ENCODE measurements around the gene TBCK.
"Not testable (repeated sequence)": the region's sequence is repeated elsewhere in the genome, so short reads cannot be mapped to it uniquely, and the experiment has no call there.

TBCK gene

DNA sequence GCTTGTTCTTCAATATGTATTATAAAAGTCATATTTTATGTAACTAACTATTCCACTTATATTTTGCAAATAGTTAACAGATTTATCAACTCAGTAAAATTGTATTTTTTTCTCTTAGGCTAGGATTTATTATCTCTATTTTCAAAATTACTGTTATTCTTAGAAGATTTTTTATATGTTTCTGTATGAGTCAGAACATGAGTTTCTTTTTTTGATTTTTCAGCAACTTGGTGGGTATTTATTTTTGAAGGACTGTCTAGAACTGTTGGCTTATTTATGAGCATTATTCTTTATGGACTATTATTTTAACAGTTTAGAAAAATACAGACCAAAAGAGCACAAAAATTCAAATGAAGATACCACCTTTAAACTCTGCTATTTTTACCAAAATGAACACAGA lies 7.1 kb upstream of the TBCK start:
- no peak for FAIRE-seq
- TF ChIP-seq CTCF (IDR thresholded peaks at IDR 0.05; ENCODE audit: insufficient read depth, missing control alignments) = no peak
- DNase-seq (ENCODE audit: insufficient read length, low spot score) = no peak

- not testable (repeated sequence) for DNase-seq (ENCODE audit: insufficient read length, low spot score)
Measured at GRCh38 chr4:106321814-106322213, 5.8 kb upstream of the TBCK start.

DNA sequence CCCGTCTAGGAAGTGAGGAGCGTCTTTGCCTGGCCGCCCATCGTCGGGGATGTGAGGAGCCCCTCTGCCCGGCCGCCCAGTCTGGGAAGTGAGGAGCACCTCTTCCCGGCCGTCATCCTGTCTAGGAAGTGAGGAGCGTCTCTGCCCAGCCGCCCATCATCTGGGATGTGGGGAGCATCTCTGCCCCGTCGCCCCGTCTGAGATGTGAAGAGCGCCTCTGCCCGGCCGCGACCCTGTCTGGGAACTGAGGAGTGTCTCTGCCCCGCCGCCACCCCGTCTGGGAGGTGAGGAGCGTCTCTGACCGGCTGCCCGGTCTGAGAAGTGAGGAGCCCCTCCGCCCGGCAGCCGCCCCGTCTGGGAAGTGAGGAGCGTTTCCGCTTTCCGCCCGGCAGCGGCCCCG lies 5.2 kb upstream of the TBCK start:
- not testable (repeated sequence) for DNase-seq (ENCODE audit: insufficient read length, low spot score); FAIRE-seq

More at GRCh38 chr4:106321814-106322213, 5.8 kb upstream of the TBCK start:
- FAIRE-seq = not testable (repeated sequence)

GRCh38 chr4:106320235-106320634 lies 4.2 kb upstream of the TBCK start:
- TF ChIP-seq CTCF (IDR thresholded peaks at IDR 0.05; ENCODE audit: insufficient read depth, missing control alignments) = no peak
- FAIRE-seq (no peak), DNase-seq (ENCODE audit: insufficient read length, low spot score) (no peak)

DNA sequence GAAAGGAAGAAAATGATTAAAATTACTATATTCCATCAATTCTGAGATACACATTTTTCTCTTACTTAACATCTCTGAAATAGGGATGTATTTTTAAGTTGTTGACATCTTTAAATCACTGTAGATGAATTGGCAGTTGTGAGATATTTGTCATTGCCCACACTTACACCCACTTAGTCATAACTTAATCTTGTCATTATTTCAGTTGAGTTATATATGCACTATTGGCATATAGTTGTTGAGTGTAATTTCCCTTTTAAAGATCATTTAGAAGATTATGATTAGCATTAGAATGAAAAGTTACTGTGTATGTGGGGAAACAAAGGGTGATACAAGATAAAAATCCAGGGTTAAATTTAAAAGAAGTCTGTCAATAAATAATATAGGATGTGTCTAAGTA lies 2.5 kb upstream of the TBCK start:
- no peak for TF ChIP-seq CTCF (IDR thresholded peaks at IDR 0.05; ENCODE audit: insufficient read depth, missing control alignments)
- FAIRE-seq = no peak
- no peak for DNase-seq (ENCODE audit: insufficient read length, low spot score)

GRCh38 chr4:106317815-106318214 lies 1.8 kb upstream of the TBCK start:
- TF ChIP-seq CTCF (IDR thresholded peaks at IDR 0.05; ENCODE audit: insufficient read depth, missing control alignments) = no peak
- no peak for FAIRE-seq
- no peak for DNase-seq (ENCODE audit: insufficient read length, low spot score)

- TF ChIP-seq CTCF (IDR thresholded peaks at IDR 0.05; ENCODE audit: insufficient read depth, missing control alignments) = no peak
- no peak for DNase-seq (ENCODE audit: insufficient read length, low spot score)
- FAIRE-seq = no peak
Measured at GRCh38 chr4:106316773-106317409, 882 bp upstream of the TBCK start.

GRCh38 chr4:106315476-106315967 lies 487 bp downstream of the TBCK start:
- FAIRE-seq = no peak
- no peak for DNase-seq (ENCODE audit: insufficient read length, low spot score)
- TF ChIP-seq CTCF (IDR thresholded peaks at IDR 0.05; ENCODE audit: insufficient read depth, missing control alignments) = no peak
